Measurements from ENCODE around the gene HSPG2. TPM values are rescaled to one million over a fixed set of nuclear protein-coding genes. Genes with fewer than 3 reads are reported as not detected.

Gene HSPG2
- total and polyA plus RNA-seq, 10 donors = 14.4 to 395 (median 151) TPM

- H3K4me1 ChIP-seq = no peaks in the 10 kb centered on the region
- 83 to 100% (median 86%) methylated on average over 1 of the region's 1 CpG for WGBS, 5 donors
- no peak overlapping the region for H3K27ac ChIP-seq
- H3K27me3 ChIP-seq (replicated peaks in 1 of 7) = no peaks in the 10 kb centered on the region
- TF ChIP-seq, protein P1, sequence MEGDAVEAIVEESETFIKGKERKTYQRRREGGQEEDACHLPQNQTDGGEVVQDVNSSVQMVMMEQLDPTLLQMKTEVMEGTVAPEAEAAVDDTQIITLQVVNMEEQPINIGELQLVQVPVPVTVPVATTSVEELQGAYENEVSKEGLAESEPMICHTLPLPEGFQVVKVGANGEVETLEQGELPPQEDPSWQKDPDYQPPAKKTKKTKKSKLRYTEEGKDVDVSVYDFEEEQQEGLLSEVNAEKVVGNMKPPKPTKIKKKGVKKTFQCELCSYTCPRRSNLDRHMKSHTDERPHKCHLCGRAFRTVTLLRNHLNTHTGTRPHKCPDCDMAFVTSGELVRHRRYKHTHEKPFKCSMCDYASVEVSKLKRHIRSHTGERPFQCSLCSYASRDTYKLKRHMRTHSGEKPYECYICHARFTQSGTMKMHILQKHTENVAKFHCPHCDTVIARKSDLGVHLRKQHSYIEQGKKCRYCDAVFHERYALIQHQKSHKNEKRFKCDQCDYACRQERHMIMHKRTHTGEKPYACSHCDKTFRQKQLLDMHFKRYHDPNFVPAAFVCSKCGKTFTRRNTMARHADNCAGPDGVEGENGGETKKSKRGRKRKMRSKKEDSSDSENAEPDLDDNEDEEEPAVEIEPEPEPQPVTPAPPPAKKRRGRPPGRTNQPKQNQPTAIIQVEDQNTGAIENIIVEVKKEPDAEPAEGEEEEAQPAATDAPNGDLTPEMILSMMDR (IDR thresholded peaks at IDR 0.05 in 8 of 11, conservative IDR thresholded peaks at IDR 0.05 in 3 of 11) = no peak
- TF ChIP-seq POLR2AphosphoS5 (IDR thresholded peaks at IDR 0.05) (no peak), POLR2A (IDR thresholded peaks at IDR 0.05) (no peak)
- intact Hi-C loops (cut with DNase I; ENCODE audit: low total_unique reads) = no loop called here
- H3K9me3 ChIP-seq = peaks cover 0 to 21% (median 19%) of the 10 kb centered on the region in 8 donors
- no peak for DNase-seq
- H3K36me3 ChIP-seq = peaks cover 0 to 100% (median 68%) of the 10 kb centered on the region in 6 donors
- H3K4me3 ChIP-seq = no peak overlapping the region
Observed at GRCh38 chr1:21834094-21834493, 103.0 kb downstream of the HSPG2 start.

DNA sequence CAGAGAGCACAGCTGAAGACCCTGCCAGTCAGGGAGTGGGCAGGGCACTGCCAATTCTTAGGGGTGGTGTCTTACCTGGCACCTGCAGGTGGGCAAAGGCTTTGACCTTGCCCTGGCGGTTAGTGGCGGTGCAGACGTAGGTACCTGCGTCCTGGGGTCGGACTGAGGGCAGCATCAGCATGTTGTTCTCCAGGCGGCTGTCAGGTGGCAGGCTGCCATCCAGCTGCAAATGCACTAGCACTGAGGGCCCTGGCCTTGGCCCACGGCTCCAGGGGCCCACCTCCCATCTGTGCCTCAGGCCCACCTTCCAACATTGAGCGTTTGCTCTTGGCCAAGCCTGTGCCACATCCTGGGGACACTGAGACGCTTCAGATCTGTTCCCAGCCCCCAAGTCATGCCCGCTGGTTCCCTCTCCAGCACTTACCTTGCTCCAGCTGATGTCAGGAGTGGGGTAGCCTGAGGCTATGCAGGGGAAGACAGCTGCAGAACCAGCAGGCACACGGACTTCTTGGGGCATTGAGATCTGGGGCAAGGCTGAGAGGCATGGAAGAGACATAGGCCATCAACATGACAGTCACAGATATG lies 103.6 kb downstream of the HSPG2 start:
- DNase-seq = no peak
- H3K9me3 ChIP-seq = peaks cover 0 to 21% (median 19%) of the 10 kb centered on the region in 8 donors
- TF ChIP-seq POLR2AphosphoS5 (IDR thresholded peaks at IDR 0.05) = no peak
- TF ChIP-seq POLR2A (IDR thresholded peaks at IDR 0.05) = no peak
- TF ChIP-seq, protein P1 (IDR thresholded peaks at IDR 0.05 in 8 of 11, conservative IDR thresholded peaks at IDR 0.05 in 3 of 11) = no peak
- intact Hi-C loops (cut with DNase I; ENCODE audit: low total_unique reads) = no loop called here
- no peak overlapping the region for H3K27ac ChIP-seq
- no peaks in the 10 kb centered on the region for H3K27me3 ChIP-seq (replicated peaks in 1 of 7)
- WGBS, 5 donors = 70 to 96% (median 87%) methylated on average over 2 to 11 of the region's 11 CpGs
- peaks cover 0 to 100% (median 69%) of the 10 kb centered on the region in 6 donors for H3K36me3 ChIP-seq
- H3K4me3 ChIP-seq = no peak overlapping the region
- H3K4me1 ChIP-seq = no peaks in the 10 kb centered on the region

- Histone ChIP-seq H3K27ac (no peak overlapping the region), H3K4me1 (no peaks in the 10 kb centered on the region), H3K4me3 (no peak overlapping the region), H3K9me3 (peaks cover 0 to 21% (median 19%) of the 10 kb centered on the region in 8 donors), H3K36me3 (peaks cover 0 to 100% (median 73%) of the 10 kb centered on the region in 6 donors), H3K27me3 (replicated peaks in 1 of 7) (no peaks in the 10 kb centered on the region)
- no peak for DNase-seq
- intact Hi-C loops (cut with DNase I; ENCODE audit: low total_unique reads) = no loop called here
- WGBS, 5 donors = 86 to 96% (median 90%) methylated on average over 11 to 14 of the region's 14 CpGs
- TF ChIP-seq POLR2A (IDR thresholded peaks at IDR 0.05) (no peak), POLR2AphosphoS5 (IDR thresholded peaks at IDR 0.05) (no peak)
- TF ChIP-seq, protein P1 (IDR thresholded peaks at IDR 0.05 in 8 of 11, conservative IDR thresholded peaks at IDR 0.05 in 3 of 11) = no peak
Observed at GRCh38 chr1:21831454-21831970, 105.6 kb downstream of the HSPG2 start.

- no peak for DNase-seq
- H3K4me1 ChIP-seq = no peaks in the 10 kb centered on the region
- intact Hi-C loops (cut with DNase I; ENCODE audit: low total_unique reads) = no loop called here
- peaks cover 0 to 21% (median 19%) of the 10 kb centered on the region in 8 donors for H3K9me3 ChIP-seq
- WGBS, 5 donors = 93 to 97% (median 95%) methylated on average over 20 to 23 of the region's 23 CpGs
- no peaks in the 10 kb centered on the region for H3K27me3 ChIP-seq (replicated peaks in 1 of 7)
- TF ChIP-seq POLR2A (IDR thresholded peaks at IDR 0.05) (no peak), POLR2AphosphoS5 (IDR thresholded peaks at IDR 0.05) (peak in 2 of 3 donors; percentile 5 to 14)
- peaks cover 0 to 100% (median 70%) of the 10 kb centered on the region in 6 donors for H3K36me3 ChIP-seq
- no peak overlapping the region for H3K4me3 ChIP-seq
- H3K27ac ChIP-seq = no peak overlapping the region
Observed at GRCh38 chr1:21830792-21831453, 106.2 kb downstream of the HSPG2 start.

Measured in spleen (tissue), 11 donors.